Cardiac muscle cell (in vitro differentiated cells and primary cell): ENCODE results near the gene TGFBR1. TPM values are rescaled to one million over a fixed set of nuclear protein-coding genes. Genes with fewer than 3 reads are reported as not detected.

Experiments used
- DNase-seq, 2 donors: peaks; one replicate each; pipeline versions ENCODE4 v3.0.0 to v3.0.0-alpha.2; 2010 to 2017; ENCODE audit warnings: low read depth in 1 of 2, low spot score in 1 of 2
- H3K27ac ChIP-seq: fragments of 200-600 bp; sonication (generic); 2 replicates; pipeline ENCODE4 v1.5.1; 2016
- H3K27me3 ChIP-seq: fragments of 200-600 bp; sonication (generic); 2 replicates; pipeline ENCODE4 v1.6.0; 2016; ENCODE audit warnings: control low read depth
- H3K36me3 ChIP-seq: fragments of 200-600 bp; sonication (generic); 2 replicates; pipeline ENCODE4 v1.5.1; 2016; ENCODE audit warnings: control low read depth
- H3K4me1 ChIP-seq: fragments of 200-600 bp; sonication (generic); 2 replicates; pipeline ENCODE4 v1.8.1; 2017; ENCODE audit warnings: low read depth, mild to moderate bottlenecking, mixed run types
- H3K4me3 ChIP-seq: fragments of 200-600 bp; sonication (generic); 2 replicates; pipeline ENCODE4 v1.5.1; 2016; ENCODE audit warnings: mild to moderate bottlenecking
- H3K9me3 ChIP-seq: fragments of 200-600 bp; sonication (generic); 2 replicates; pipeline ENCODE4 v1.5.1; 2017; ENCODE audit warnings: low read depth, mild to moderate bottlenecking, control low read depth
- polyA plus RNA-seq: library from polyadenylated mRNA; unstranded; fragments of >200 nt; fragmentation: Nextera tagmentation; extraction: Ambion mirVana; gene quantifications from 2 replicates; pipeline ENCODE4 v1.2.1, GENCODE V29; 2016
- total RNA-seq: library from RNA; depleted of rRNA; stranded (reverse); fragments of >200 nt; gene quantifications from 2 replicates; pipeline ENCODE4 v1.2.3, GENCODE V29; 2016
- TF ChIP-seq, protein P1 (sequence below): IDR thresholded peaks from 2 replicates; pipeline ENCODE4 v1.5.1; 2012; ENCODE audit warnings: low read depth, mild to moderate bottlenecking, low read length

The TGFBR1 gene
- total and polyA plus RNA-seq, 2 experiments from 2014 or later = 11.1 to 17.2 TPM

DNA sequence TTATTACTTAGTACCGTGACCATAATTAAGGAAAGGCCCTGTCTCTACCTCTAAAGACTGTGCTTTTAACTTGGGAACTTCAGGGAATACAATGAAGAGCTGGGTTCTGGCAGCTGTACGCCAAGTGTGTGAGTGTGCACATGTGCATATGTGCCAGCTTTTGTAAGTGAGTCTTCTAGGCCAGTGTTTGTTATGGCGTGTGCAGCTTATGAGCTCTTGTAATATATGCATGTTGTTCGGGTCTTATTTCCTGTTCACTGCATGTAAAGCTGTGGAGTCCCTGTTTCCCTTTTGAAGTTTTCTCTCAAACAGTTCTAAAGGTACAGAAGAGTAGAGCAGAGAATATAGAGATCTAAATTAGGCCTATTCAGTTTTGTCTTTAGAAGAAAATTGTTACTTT lies 30.5 kb downstream of the TGFBR1 start:
- Histone ChIP-seq H3K36me3 (peaks cover 8% of the 10 kb centered on the region), H3K9me3 (no peaks in the 10 kb centered on the region), H3K4me3 (no peak overlapping the region), H3K27ac (no peak overlapping the region), H3K4me1 (peaks cover 13% of the 10 kb centered on the region), H3K27me3 (no peaks in the 10 kb centered on the region)
- TF ChIP-seq, protein P1, sequence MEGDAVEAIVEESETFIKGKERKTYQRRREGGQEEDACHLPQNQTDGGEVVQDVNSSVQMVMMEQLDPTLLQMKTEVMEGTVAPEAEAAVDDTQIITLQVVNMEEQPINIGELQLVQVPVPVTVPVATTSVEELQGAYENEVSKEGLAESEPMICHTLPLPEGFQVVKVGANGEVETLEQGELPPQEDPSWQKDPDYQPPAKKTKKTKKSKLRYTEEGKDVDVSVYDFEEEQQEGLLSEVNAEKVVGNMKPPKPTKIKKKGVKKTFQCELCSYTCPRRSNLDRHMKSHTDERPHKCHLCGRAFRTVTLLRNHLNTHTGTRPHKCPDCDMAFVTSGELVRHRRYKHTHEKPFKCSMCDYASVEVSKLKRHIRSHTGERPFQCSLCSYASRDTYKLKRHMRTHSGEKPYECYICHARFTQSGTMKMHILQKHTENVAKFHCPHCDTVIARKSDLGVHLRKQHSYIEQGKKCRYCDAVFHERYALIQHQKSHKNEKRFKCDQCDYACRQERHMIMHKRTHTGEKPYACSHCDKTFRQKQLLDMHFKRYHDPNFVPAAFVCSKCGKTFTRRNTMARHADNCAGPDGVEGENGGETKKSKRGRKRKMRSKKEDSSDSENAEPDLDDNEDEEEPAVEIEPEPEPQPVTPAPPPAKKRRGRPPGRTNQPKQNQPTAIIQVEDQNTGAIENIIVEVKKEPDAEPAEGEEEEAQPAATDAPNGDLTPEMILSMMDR = no peak
- no peak for DNase-seq

DNA sequence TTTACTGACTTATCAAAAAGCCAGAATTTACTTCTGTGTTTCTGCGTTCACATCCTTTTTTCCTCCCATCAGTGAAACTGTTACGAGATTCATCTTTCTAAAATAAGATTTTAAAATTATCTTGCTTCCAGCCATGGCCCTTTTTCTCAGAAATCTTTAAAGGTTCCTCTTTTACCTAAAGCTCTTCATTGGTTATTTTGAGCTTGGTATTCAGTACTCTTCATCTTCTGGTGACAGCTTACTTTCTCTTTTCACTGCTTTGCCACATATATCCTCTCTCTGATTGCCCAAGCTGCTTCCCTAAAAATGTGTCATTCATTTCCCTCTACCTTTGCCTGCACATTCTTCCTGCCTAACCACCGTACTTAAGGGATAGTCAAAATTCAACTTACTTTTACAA lies 32.3 kb downstream of the TGFBR1 start:
- peaks cover 8% of the 10 kb centered on the region for H3K36me3 ChIP-seq
- DNase-seq = no peak
- TF ChIP-seq, protein P1 = no peak
- H3K27me3 ChIP-seq = no peaks in the 10 kb centered on the region
- no peak overlapping the region for H3K27ac ChIP-seq
- H3K4me1 ChIP-seq = peaks cover 13% of the 10 kb centered on the region
- no peak overlapping the region for H3K4me3 ChIP-seq
- no peaks in the 10 kb centered on the region for H3K9me3 ChIP-seq

DNA sequence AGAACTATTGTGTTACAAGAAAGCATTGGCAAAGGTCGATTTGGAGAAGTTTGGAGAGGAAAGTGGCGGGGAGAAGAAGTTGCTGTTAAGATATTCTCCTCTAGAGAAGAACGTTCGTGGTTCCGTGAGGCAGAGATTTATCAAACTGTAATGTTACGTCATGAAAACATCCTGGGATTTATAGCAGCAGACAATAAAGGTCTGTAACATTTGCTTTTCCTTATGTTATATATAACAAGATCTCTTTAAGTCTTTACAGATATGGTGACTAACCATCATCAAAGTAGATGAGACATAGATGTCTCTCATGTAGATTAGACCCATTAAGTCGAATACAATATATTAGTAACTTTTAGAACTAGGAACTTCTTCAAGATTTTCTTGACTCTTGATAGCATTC lies 33.0 kb downstream of the TGFBR1 start:
- no peaks in the 10 kb centered on the region for H3K9me3 ChIP-seq
- TF ChIP-seq, protein P1 = no peak

DNA sequence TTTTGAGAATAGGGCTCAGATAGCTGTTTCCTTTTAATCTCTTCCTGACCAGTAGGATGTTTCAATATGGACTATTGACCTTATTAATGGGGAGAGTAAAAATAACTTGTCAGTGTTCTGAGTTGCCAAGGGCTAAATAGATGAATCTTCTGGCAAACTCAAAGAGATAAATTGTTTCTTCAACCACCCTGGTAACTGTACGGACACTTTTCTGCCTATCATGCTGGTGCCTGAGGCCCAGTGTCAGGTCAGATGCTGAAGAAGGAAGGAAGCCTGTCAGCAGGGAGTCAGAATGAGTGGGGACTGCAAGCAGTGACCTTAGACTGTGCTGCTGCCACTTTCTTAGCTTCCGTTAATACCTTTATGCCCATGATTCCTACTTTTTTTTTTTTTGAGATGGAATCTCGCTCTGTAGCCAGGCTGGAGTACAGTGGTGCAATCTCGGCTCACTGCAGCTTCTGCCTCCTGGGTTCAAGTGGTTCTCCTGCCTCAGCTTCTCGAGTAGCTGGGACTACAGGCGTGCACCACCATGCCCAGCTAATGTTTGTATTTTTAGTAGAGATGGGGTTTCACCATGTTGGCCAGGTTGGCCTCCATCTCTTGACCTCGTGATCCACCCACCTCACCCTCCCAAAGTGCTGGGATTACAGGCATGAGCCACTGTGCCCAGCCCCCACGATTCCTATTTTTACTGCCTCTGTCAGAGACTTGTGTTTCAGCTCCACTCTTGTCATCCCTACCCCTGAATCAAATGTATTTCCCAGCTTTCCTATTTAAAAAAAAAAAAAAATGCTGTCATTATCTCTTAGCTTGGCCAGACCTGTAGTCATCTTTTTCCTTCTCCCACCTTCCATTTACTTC lies 33.7 kb downstream of the TGFBR1 start:
- Histone ChIP-seq H3K36me3 (peaks cover 21% of the 10 kb centered on the region), H3K4me3 (no peak overlapping the region), H3K9me3 (no peaks in the 10 kb centered on the region), H3K27me3 (no peaks in the 10 kb centered on the region), H3K4me1 (peaks cover 13% of the 10 kb centered on the region), H3K27ac (no peak overlapping the region)
- TF ChIP-seq, protein P1 = no peak
- DNase-seq = no peak

More for the DNA sequence above, 33.0 kb downstream of the TGFBR1 start:
- DNase-seq = no peak
- Histone ChIP-seq H3K4me1 (peaks cover 13% of the 10 kb centered on the region), H3K27ac (no peak overlapping the region), H3K27me3 (no peaks in the 10 kb centered on the region), H3K4me3 (no peak overlapping the region), H3K36me3 (peaks cover 14% of the 10 kb centered on the region)

DNA sequence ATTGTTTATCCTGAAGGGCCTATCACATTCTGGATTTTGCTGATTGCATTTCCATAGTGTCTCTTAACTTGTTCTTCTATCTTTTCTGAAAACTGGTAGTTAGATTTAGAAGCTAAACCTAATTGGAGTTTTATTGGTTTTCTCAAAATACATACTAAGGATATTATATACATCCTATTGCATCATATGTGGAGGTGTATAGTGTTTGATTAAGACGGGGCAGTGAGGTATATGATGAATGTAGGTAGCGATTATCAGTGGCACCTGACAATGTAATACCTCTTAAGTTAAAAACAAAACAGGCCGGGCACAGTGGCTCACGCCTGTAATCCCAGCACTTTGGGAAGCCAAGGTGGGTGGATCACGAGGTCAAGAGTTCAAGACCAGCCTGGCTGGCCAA lies 35.0 kb downstream of the TGFBR1 start:
- TF ChIP-seq, protein P1 = no peak

More for the DNA sequence above, 35.0 kb downstream of the TGFBR1 start:
- H3K27me3 ChIP-seq = no peaks in the 10 kb centered on the region
- peaks cover 13% of the 10 kb centered on the region for H3K4me1 ChIP-seq
- no peak overlapping the region for H3K27ac ChIP-seq
- no peaks in the 10 kb centered on the region for H3K9me3 ChIP-seq
- no peak for DNase-seq
- peaks cover 28% of the 10 kb centered on the region for H3K36me3 ChIP-seq
- H3K4me3 ChIP-seq = no peak overlapping the region
